Bone marrow (tissue), 2 donors: Measurements from ENCODE around the gene PRCD.

Experiments
- DNase-seq, 2 donors: peaks; one replicate each; lab custom pipeline; 2025; lab: John Stamatoyannopoulos, UW

PRCD gene

DNA sequence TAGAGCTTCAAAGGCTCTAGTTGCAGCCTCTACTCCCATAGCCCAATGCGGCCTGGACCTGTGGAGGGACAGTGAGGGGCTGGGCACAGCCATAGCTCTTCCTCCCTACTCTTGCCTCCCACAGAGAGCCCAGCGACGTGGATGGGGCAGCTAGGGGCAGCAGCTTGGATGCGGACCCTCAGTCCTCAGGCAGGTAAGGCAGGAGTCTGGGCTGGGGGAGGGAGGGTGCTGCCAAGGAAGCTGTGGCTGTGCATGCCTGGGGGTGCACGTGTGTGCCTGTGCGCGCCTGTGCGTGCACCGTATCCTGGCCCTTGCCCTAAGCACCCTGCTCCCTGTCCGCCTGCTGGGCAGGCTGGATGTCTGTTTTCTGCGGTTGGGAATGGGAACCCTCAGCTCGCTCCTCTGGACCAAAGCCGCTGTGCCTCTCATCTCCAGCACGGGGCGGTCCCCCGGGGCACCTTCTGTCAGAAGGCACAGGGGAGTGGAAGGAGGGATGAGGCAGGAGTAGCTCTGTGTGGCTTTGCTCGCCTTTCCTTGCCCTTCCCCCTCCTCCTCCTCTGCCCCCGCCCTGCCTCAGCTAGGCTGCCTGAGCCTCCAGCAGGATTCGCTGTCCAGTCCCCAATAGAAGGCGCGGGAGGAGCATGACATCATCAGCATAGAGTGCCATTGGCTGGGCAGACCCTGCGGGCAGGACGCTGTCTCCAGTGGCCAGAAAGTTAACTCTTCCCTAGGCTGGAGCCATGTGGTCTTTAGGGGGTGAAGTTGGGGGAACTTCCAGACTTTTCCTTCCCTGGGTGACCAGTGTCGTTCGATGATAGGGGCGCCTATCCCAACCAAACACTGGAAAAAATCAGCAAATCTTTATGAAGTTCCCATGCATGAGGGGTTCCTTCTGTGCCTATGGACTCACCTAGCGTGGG lies 797 bp downstream of the PRCD start:
- DNase-seq, result no peak

DNA sequence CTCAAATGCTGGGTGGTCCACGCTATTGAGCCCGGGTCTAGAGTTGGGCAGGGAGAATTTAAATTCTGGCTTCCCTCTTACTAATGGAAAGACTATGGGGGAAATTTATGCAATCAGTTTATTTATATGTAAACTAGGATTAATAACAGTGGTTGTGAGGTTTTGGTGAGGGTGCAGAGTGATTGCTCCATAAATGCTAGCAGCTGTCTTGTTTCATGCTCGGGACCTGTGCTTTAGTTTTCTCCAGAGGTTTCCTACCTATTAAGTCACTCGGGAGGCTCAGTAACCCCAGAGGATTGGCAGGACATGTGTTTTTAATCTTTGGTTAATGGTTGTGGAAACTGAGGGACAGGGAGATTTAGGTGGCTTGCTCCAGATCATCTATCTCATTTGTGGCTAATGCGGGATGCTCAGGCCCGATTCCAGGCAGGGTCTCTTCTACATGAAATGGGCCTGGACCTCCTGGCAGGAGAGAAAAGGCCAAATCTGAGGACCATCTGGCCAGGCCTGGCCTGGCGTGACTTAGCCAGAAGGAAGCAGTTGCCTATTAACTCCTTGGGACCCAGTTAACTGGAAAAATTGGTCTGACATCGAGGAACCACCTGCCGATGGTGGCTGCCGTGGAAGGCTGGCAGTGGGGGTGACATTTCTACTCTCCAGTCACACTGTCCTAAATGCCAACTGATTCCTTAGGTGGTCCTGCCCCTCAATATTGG lies 2.1 kb downstream of the PRCD start:
- no peak for DNase-seq

DNA sequence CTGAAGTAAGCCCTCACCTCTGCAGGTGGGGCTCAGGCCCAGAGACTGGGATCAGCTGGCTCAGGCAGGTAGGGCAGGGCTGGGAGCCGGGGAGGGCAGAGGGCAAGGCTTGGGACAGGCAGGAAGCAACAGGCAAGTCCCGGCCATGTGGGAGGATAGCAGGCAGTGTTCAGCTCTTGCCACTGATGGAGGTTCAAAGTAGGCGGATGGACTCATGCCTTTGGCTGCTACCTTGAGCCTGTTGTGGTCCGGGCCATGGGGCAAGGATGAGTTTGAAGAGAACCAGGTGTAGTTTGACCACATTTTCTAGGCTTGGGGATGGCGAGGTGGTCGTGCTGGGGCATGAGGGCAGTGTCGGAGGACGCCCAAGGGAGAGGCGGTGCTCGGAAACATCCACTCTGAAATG lies 2.7 kb downstream of the PRCD start:
- no peak for DNase-seq

DNA sequence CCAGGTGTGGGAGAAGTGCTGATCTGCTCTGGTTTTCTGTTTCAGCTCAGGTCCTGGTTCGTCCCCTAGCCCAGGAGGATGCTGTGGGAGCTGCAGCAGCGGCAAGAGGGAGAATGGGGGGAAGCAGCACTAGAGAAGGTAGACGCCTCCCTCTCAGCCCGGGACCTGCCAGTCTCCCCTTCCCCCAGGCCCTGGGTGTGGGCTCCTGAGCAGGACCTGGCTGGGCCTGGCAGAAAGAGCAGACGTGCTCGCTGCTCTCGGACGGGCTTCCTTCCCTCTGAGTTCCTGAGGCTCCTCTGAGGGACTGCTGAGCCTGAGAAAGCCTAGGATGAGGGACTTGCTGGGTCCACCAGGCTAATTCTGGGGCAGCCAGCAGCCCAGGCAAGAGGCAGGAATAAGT lies 3.1 kb downstream of the PRCD start:
- no peak for DNase-seq

DNA sequence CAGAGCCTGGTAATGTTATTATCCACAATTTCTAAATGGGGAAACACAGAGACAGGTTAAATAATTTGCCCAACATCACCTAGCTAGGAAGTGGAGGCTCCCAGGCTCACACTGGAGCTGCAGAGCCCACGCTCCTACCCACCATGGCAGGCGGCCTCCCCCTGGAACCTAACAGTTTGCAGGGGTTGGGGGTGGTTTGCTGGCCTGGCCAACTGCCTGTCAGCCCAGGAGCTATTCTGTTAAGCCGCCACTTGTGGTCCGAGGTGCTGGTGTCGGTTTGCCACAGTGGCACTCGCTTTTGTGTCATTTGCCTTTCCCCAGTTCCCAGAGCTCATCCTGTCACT lies 3.6 kb downstream of the PRCD start:
- DNase-seq, result no peak

DNA sequence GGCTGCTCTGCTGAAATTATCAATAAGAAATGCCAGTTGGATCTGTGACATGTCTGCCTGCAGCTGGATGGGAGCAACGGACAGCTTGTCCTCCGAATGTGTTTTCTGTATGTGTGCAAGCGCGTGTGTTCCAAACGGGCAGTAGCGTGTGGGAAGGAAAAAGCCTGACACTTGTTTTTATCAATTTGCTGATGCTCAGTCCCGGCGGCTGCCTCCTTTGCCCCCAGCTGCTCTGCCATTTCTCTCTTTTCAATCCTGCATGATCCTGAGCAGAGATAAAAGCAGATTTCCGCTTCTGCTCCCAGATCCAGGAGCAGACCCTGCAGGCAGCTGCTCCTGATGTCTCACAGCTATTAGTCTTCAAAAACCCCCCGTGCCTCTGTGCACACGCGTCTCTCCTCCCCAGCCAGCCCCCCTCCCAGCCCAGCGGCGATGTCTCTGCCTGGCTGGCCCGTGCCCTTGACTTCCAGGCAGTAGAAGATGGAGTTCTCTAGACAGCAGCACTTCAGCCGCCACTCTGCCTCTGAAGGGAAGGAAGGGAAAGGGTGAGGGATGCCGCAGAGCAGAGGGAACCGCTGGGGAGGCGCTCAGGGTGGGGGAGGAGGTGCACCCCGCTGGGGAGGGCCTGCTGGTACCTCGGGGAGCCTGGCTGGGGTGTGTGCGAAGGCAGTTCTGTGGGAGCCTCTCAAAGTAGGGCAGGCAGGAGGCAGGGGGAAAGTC lies 4.1 kb downstream of the PRCD start:
- DNase-seq, result peak in 1 of 2 donors; percentile 52

DNA sequence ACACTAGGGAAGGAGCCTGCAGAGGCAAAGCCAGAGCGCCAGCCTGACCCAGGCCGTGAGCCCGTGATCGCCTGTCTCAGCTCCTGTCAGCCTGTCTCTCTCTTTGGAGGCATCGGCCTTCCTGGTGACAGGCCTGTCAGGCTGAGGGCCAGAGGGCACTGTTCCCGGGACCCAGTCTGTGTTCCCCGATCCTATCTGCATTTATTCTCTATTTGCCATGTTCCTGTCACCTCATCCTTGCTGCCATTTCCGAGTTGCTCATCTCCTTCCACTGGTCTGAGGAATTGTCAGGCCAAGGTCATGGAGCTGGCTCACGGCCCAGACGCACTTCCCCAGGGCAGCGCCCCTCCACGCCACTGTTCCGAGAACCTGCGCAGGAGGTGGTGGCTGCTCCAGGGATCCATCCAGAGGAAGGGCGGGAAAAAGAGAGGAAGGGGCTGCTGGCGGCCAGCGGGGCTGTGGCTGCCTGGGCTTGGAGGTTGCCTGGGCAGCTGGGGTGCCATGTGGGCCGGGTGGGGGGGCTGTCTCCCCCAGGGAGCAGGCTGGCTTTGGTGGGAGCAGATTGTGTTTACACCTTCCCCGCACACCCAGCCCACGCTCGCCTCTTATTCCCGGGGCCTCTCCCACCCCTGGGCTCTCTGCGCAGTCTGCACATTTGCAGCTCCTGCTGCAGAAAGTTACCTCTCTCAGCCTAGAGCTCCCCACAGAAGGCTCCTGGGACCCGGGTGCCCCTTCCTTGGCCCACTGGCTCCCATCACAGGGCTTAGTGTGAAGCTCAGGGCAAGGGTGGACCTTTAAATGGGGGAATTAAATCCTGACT lies 4.9 kb downstream of the PRCD start:
- DNase-seq, result no peak

DNA sequence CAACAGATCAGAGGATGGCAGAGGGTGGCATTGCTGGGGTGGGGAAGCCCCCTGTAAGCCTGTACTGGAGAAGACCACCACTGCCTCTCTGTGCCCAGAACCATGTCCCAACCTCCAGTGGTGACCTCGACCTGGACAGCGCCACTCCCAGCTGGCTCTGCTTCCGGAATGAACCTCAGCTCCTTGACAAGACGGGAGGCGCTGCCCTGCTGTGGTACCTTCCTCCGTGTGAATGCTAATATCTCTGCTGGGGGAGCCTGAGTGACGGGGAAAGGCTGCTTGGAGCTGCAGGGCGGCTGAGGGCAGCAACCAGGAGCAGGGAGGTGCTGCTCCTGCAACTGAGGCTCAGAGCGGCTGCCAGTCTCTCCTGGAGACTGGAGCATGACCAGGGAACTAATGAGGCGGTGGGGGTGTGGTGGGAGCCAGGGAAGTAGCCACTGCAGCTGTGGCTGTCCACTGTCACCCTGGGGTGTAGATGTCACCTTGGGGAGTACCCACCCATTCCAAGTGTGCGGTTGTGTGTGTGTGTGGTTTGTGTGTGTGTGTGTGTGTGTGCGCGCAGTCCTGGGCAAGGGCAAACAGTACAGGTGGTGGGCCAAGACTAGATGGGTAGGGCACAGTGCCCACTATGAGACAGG lies 6.2 kb downstream of the PRCD start:
- DNase-seq, result no peak

DNA sequence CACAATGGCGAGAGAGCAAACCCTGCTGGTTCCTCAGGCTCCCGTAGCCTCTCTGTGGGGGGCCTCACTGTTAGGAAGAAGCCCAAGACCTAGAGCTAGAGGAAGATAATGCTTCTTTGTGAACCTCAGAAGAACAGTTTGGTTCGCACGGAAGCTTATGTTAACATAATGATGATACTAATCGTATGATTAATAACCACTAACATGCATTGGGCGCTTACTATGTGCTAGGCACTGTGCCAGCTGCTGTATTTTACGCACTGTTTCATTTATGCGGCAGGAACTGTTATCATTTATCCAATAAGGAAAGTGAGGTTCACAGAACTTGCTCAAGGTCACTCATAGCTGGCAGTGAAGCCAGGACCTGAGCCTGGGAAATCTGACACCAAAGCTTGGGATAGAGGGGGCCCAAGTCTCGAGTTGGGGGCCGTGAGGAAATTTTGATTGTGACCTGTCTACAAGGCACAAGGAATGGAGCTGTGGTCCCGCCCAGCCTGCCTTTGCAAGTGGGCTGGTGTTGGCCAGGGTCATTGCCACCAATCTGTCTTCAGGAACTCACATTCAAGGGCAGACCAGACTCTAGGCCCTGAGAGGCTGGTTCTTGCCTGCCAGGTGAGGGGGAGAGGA lies 6.8 kb downstream of the PRCD start:
- no peak for DNase-seq

DNA sequence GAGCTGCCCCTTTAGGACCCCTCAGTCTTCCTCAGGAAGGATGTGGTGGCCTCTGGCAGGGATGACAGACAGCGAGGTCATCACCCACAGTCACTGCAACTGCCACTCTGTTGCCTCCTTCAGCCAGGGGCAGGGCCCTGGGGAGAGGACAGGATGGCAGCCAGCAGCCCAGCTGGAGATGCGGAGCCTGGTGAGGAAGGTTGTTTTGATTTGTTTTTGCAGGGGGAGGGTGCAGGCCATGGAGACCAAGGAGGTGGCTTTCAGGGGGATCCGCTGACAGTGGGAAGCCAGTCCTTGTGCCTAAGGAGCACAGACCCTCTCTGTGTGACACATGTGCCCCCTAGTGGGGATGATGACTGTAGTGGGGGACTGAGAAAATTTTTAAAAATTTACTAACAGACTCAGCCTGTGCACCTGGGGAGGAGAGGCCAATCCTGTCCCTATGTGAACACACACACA lies 7.4 kb downstream of the PRCD start:
- peak in 1 of 2 donors; percentile 90 for DNase-seq

DNA sequence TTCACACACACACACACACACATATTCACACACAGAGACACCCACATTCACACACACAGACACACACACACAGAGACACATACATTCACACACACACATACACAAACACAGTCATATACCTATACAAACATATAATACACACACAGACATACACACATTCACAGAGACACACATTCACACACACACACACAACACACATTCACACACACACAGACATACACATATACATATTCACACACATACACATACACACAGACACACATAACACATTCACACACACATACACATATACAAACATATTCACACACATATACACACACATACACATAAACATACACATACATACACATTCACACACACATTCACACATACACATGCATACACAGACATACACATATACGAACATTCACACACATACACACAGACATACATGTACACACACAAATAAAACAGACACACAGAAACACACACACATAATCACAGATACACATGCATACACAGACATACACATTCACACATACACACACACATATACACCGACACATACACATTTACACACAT lies 7.9 kb downstream of the PRCD start:
- no peak for DNase-seq

DNA sequence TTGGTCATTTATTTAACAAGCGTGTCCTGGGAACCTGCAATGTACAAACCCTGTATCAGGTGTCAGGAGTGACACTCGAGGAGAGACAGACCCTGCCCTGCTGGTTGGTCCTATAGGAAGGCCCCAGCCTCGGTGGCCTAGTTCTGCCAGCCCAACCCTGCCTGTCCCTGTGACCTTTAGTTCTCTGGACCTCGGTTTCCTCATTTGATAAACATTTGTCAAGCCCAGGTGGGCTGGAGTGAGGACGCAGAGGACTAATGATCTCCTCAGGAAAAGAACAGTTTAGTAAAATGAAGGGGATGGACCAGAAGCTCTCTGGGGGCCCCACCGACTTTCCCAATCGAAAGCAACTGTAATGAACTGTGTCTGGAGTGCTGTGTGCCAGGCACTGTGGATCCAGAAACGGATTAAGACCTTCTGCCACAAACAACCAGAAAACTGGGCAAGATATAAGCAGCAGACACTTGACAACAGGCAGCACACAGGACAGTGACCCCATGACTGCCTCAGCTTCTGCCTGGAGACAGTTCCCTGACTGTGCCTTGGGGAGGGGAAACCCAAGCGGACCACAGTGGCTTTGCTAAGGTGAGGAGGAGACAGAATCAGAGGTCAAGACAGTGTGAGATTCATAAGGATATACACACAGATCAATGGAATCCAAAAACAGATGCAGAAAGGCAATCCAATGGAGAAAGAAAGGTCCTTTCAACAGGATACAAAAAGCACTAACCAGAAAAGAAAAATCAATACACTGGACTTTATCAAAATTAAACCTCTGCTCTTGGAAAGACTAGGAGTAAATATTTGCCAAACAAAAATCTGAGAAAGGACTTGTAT lies 8.8 kb downstream of the PRCD start:
- DNase-seq, result no peak

DNA sequence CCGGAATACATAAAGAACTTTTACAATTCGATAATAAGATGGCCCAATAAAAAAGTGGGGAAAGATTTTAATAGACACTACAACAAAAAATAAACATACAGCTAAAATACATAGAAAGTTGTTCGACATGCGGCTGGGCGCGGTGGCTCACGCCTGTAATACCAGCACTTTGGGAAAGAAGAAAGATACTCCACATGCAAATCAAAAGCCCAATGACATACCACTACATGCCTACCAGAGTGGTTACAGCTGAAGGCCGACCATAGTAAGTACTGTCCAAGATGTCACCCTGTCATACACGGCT lies 9.3 kb downstream of the PRCD start:
- no peak for DNase-seq

DNA sequence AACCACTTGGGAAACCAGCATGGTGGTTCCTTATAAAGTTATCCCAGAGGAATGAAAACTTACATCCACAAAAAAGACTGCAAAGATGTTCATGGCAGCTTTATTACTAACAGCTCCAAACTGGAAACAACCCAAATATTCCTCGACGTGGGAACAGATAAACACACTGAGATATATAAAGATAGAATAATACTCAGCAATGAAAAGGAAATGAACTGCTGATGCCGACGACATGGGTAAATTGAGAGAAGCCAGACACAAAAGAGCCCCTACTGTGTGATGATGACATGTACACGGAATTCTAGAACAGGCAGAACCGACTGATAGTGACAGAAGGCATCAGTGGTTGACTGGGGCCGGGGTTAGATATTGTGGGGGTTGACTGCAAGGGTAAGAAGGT lies 9.7 kb downstream of the PRCD start:
- no peak for DNase-seq

DNA sequence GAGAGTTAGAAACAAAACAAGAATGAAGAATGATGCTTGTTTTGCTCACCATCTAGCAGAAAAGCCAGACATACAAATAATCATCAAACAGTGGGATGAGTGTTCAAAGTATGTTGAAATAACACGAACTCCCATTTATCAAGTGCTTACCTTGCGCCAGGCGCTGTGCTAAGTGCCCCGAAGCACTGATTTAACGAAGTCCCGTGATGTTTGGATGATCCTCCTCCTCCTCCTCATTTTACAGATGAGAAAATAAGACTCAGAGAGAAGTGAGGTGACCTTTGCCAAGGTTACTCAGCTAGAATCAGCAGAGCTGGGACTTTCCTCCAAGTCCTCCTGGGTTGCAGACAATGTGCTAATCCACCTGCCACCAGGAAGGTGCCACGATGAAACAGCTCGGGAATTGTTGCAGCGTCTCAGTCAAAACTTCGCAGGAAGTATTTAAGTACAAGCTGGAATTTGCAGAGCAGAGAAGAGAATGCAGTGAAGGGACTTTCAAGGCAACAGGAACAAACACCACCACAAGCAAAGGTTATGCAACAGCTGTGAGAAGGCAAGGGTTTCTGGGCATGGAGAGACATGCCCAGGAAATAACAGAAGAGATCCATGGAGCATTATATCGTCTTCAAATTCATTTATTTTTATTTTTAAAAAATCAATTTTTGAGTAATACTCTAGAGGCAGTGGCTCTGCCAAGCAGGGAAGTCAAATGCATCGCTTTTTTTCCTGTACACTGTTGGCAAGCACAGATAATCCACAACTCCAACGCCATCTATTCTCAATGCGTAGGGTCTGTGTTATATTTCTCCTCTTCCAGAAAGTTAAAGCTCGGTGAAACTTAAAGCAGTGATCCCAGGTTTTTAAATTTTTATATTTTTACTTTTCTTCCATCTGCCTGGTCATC lies 11.1 kb downstream of the PRCD start:
- DNase-seq, result peak in 1 of 2 donors; percentile 45

DNA sequence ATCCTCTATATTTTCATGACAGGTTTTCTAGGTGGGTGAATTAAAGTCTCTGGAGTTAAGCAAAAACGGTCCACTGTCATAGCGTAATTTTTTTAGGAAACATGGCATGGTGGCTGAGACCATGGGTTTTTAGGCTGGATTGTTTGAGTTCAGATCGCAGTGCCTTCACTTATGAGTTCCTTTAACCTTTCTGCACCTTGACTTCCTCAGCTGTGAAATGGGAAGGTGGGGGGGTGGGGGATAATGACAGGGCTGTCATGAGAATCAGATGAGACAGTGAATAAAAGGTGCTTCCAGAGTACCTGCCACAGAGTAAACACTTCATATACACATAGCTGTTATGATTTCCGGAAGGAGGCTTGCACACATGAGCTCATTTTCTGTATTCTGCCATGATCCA lies 11.8 kb downstream of the PRCD start:
- DNase-seq, result no peak

DNA sequence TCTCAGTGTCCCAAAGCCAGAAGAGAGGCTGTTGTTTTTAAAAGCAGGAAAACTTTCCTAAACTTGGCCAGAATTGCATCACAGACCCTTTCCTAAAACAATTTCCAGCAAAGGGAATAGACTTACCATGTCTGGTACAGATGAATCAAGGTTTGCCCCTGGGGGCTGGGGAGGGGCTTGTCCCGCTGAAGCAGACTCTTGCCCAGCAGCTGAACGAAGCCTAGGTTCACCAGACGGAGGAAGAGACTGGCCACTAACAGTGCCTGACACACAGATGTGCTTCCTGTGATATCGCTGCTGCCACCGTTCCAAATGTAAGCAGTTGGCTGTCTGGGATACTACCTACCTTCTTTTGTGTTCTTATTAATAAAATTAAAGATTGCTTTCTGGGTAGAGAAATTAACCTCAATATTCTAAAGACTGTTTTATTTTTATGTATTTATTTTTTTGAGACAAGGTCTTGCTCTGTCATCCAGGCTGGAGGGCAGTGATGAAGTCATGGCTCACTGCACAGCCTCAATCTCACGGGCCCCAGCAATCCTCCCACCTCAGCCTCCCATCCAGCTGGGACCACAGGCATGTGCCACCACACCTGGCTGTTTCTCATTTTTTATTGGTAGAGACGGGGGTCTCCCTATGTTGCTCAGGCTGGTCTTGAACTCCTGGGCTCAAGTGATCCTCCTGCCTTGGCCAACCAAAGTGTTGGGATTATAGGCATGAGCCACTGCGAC lies 13.5 kb downstream of the PRCD start:
- DNase-seq, result peak in 1 of 2 donors; percentile 75

DNA sequence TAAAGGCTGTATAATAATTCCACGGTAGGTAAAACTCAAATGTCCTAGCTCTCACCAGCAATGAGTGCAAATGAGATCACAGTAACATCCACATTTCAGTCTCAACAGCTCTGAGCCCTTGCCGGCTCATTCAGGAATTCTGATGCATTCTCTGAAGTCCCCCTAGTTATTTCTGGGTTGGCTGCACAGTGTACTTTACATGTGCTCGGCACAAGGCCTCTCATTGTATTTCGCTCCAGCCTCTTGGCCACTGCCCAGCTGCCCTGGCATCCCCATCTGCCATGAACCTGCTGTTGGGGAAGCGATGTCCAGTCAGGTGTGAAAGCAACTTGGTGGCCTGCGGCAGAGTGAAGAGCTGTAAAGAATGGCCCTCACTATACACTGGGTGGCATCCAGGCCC lies 14.3 kb downstream of the PRCD start:
- DNase-seq, result no peak
